Hepatocyte (in vitro differentiated cells): Measurements from ENCODE around the gene CDC14B. TPM values are rescaled to one million over a fixed set of nuclear protein-coding genes. Genes with fewer than 3 reads are reported as not detected.

Source experiments
- DNase-seq: peaks from one replicate; pipeline ENCODE4 v3.0.0-alpha.2; 2016; ENCODE audit warnings: low spot score
- H2AFZ ChIP-seq: fragments of 200-600 bp; sonication (generic); 2 replicates; pipeline ENCODE4 v1.6.0; 2016; ENCODE audit warnings: antibody characterized with exemption, mild to moderate bottlenecking
- H3K27ac ChIP-seq: fragments of 200-600 bp; sonication (generic); 2 replicates; pipeline ENCODE4 v1.5.1; 2016; ENCODE audit warnings: mild to moderate bottlenecking
- H3K27me3 ChIP-seq: fragments of 200-600 bp; sonication (generic); 2 replicates; pipeline ENCODE4 v1.6.1; 2016
- H3K36me3 ChIP-seq: fragments of 200-600 bp; sonication (generic); replicated peaks from 2 replicates; pipeline ENCODE4 v1.5.1; 2016; ENCODE audit warnings: low read depth; ENCODE audit not compliant: insufficient read depth
- H3K4me1 ChIP-seq: fragments of 200-600 bp; sonication (generic); 2 replicates; pipeline ENCODE4 v1.5.1; 2016; ENCODE audit warnings: mild to moderate bottlenecking, moderate library complexity; ENCODE audit not compliant: insufficient read depth
- H3K4me2 ChIP-seq: fragments of 200-600 bp; sonication (generic); 2 replicates; pipeline ENCODE4 v1.6.0; 2016
- H3K4me3 ChIP-seq: fragments of 200-600 bp; sonication (generic); 2 replicates; pipeline ENCODE4 v1.5.1; 2016; ENCODE audit warnings: mild to moderate bottlenecking
- H3K79me2 ChIP-seq: fragments of 200-600 bp; sonication (generic); 2 replicates; pipeline ENCODE4 v1.6.0; 2017; ENCODE audit warnings: mild to moderate bottlenecking
- H3K9me2 ChIP-seq: fragments of 200-600 bp; sonication (generic); replicated peaks from 2 replicates; pipeline ENCODE4 v1.6.0; 2017; ENCODE audit warnings: mild to moderate bottlenecking; ENCODE audit not compliant: insufficient read depth
- H3K9me3 ChIP-seq: fragments of 200-600 bp; sonication (generic); 2 replicates; pipeline ENCODE4 v1.5.1; 2016; ENCODE audit warnings: low read depth, mild to moderate bottlenecking
- H4K20me1 ChIP-seq: fragments of 200-600 bp; sonication (generic); 2 replicates; pipeline ENCODE4 v1.6.0; 2016; ENCODE audit warnings: mild to moderate bottlenecking; ENCODE audit not compliant: insufficient read depth, poor library complexity, severe bottlenecking
- CTCF ChIP-seq: fragments of 200-600 bp; sonication (generic); IDR thresholded peaks from 2 replicates; pipeline ENCODE4 v1.5.1; 2016; ENCODE audit warnings: antibody characterized with exemption, mild to moderate bottlenecking; ENCODE audit not compliant: poor library complexity
- EZH2 ChIP-seq: fragments of 200-600 bp; sonication (generic); IDR thresholded peaks from 2 replicates; pipeline ENCODE4 v1.6.1; 2016; ENCODE audit warnings: antibody characterized with exemption, mild to moderate bottlenecking, borderline replicate concordance
- EZH2phosphoT487 ChIP-seq: fragments of 200-600 bp; sonication (generic); IDR thresholded peaks from one replicate; pipeline ENCODE4 v1.6.1; 2018; ENCODE audit warnings: antibody characterized with exemption, mild to moderate bottlenecking, low read depth, moderate library complexity; ENCODE audit not compliant: unreplicated experiment, severe bottlenecking
- WGBS: methylation state at CpG from one replicate; pipeline ENCODE4 v1.1.6; 2016; ENCODE audit warnings: low lambda C conversion rate; ENCODE audit errors: missing lambda C conversion rate; 5-methylcytosine and 5-hydroxymethylcytosine counted together
- polyA plus RNA-seq: library from polyadenylated mRNA; unstranded; fragments of >200 nt; fragmentation: Nextera tagmentation; extraction: Ambion mirVana; gene quantifications from 2 replicates; pipeline ENCODE4 v1.2.1, GENCODE V29; 2016
- total RNA-seq: library from RNA; depleted of rRNA; stranded (reverse); fragments of >200 nt; gene quantifications from 2 replicates; pipeline ENCODE4 v1.2.3, GENCODE V29; 2014

Gene CDC14B
- total and polyA plus RNA-seq, 2 experiments from 2014 or later: 15.1 to 33.4 TPM

GRCh38 chr9:96467784-96468183 lies 151.9 kb downstream of the CDC14B start:
- Histone ChIP-seq H3K79me2 (no peaks in the 10 kb centered on the region), H3K4me2 (no peak overlapping the region), H3K27me3 (no peaks in the 10 kb centered on the region), H3K4me3 (no peak overlapping the region), H3K9me2 (no peaks in the 10 kb centered on the region), H3K4me1 (no peaks in the 10 kb centered on the region), H3K27ac (no peak overlapping the region), H2AFZ (no peak overlapping the region), H4K20me1 (no peaks in the 10 kb centered on the region), H3K9me3 (no peaks in the 10 kb centered on the region), H3K36me3 (no peaks in the 10 kb centered on the region)
- DNase-seq: no peak
- no peak for TF ChIP-seq EZH2
- no peak for TF ChIP-seq CTCF
- TF ChIP-seq EZH2phosphoT487: no peak
- 98% methylated on average over 5 of the region's 5 CpGs for WGBS

- no peak for DNase-seq
- no peaks in the 10 kb centered on the region for H3K9me3 ChIP-seq
- no peaks in the 10 kb centered on the region for H3K79me2 ChIP-seq
- no peaks in the 10 kb centered on the region for H3K4me1 ChIP-seq
- H3K36me3 ChIP-seq: no peaks in the 10 kb centered on the region
- no peaks in the 10 kb centered on the region for H3K27me3 ChIP-seq
- 79% methylated on average over 6 of the region's 6 CpGs for WGBS
- TF ChIP-seq EZH2phosphoT487 (no peak), EZH2 (no peak), CTCF (no peak)
- H3K27ac ChIP-seq: no peak overlapping the region
- no peak overlapping the region for H3K4me3 ChIP-seq
- H3K9me2 ChIP-seq: no peaks in the 10 kb centered on the region
- H3K4me2 ChIP-seq: no peak overlapping the region
- no peak overlapping the region for H2AFZ ChIP-seq
- no peaks in the 10 kb centered on the region for H4K20me1 ChIP-seq
Observed at GRCh38 chr9:96464426-96464825, 155.2 kb downstream of the CDC14B start.

GRCh38 chr9:96462541-96462940 lies 157.1 kb downstream of the CDC14B start:
- Histone ChIP-seq H3K27me3 (no peaks in the 10 kb centered on the region), H3K4me2 (no peak overlapping the region), H3K4me1 (no peaks in the 10 kb centered on the region), H3K9me3 (no peaks in the 10 kb centered on the region), H3K27ac (no peak overlapping the region), H3K36me3 (no peaks in the 10 kb centered on the region), H3K9me2 (no peaks in the 10 kb centered on the region), H4K20me1 (no peaks in the 10 kb centered on the region), H3K4me3 (no peak overlapping the region), H3K79me2 (no peaks in the 10 kb centered on the region), H2AFZ (no peak overlapping the region)
- WGBS: 90% methylated on average over 6 of the region's 6 CpGs
- DNase-seq: no peak
- TF ChIP-seq EZH2 (no peak), EZH2phosphoT487 (no peak), CTCF (no peak)

DNA sequence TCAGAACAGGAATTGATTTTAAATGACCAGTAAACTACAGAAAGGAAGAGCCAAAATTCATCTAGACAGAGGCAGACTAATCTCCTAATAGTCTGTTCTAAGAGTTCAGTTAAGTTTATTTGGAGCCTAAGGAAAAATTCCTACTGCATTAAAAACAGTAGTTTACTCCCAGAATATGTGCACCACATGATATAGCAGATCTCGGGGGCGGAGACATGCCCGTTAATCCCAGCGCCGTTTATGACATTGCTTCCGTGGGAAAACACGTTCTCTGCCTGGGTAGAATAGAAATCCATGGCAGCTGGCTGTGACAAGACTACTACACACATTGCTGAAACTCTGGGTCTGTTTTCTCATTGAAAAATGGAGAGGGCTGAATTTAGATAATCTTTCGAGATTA lies 158.3 kb downstream of the CDC14B start:
- no peak overlapping the region for H3K4me2 ChIP-seq
- no peak for DNase-seq
- H3K79me2 ChIP-seq: no peaks in the 10 kb centered on the region
- no peak overlapping the region for H3K4me3 ChIP-seq
- no peaks in the 10 kb centered on the region for H3K4me1 ChIP-seq
- WGBS: 67% methylated on average over 8 of the region's 8 CpGs
- no peaks in the 10 kb centered on the region for H3K9me3 ChIP-seq
- no peak overlapping the region for H2AFZ ChIP-seq
- H3K27me3 ChIP-seq: no peaks in the 10 kb centered on the region
- H3K27ac ChIP-seq: no peak overlapping the region
- H3K36me3 ChIP-seq: no peaks in the 10 kb centered on the region
- no peaks in the 10 kb centered on the region for H4K20me1 ChIP-seq
- H3K9me2 ChIP-seq: no peaks in the 10 kb centered on the region
- TF ChIP-seq EZH2: no peak
